A673 (cell line): ENCODE data around the gene GORASP1. TPM values are rescaled to one million over a fixed set of nuclear protein-coding genes. Genes with fewer than 3 reads are reported as not detected.

Source experiments
- BruUV-seq: library from RNA; stranded (reverse); fragments of 400-500 nt; replicated peaks from 2 replicates; lab custom pipeline; 2021; lab: Mats Ljungman, UMichigan
- CTCF ChIA-PET: fragments of 300-600 bp; sonication (Branson Sonifier 250); formaldehyde crosslinking; loops from one replicate; lab custom pipeline; 2022; ENCODE audit warnings: antibody characterized with exemption; lab: Charles Lee
- POLR2A ChIA-PET: fragments of 300-600 bp; sonication (Branson Sonifier 250); formaldehyde crosslinking; loops from one replicate; lab custom pipeline; 2022; ENCODE audit warnings: antibody characterized with exemption; ENCODE audit not compliant: low non-redundant PET; lab: Charles Lee
- DNase-seq: peaks from one replicate; pipeline ENCODE4 v3.0.0-alpha.2; 2015; ENCODE audit warnings: low spot score
- H3K27ac ChIP-seq: fragments of 200-600 bp; sonication (generic); 2 replicates; pipeline ENCODE4 v1.5.1; 2016; ENCODE audit warnings: mixed run types, low read depth, mild to moderate bottlenecking, mixed read lengths, antibody characterized with exemption, low read length; ENCODE audit not compliant: poor library complexity, severe bottlenecking
- H3K27me3 ChIP-seq: fragments of 200-600 bp; sonication (generic); replicated peaks from 2 replicates; pipeline ENCODE4 v1.6.1; 2017; ENCODE audit warnings: mixed run types, low read depth, mild to moderate bottlenecking, mixed read lengths, antibody characterized with exemption, low read length; ENCODE audit not compliant: insufficient read depth, poor library complexity
- H3K36me3 ChIP-seq: fragments of 200-600 bp; sonication (generic); 2 replicates; pipeline ENCODE4 v1.6.1; 2016; ENCODE audit warnings: mixed run types, mild to moderate bottlenecking, mixed read lengths, antibody characterized with exemption, low read length; ENCODE audit not compliant: insufficient read depth, poor library complexity, severe bottlenecking
- H3K4me1 ChIP-seq: fragments of 200-600 bp; sonication (generic); 2 replicates; pipeline ENCODE4 v1.6.1; 2017; ENCODE audit warnings: mixed run types, mild to moderate bottlenecking, mixed read lengths, antibody characterized with exemption, low read length; ENCODE audit not compliant: insufficient read depth, poor library complexity, severe bottlenecking
- H3K4me3 ChIP-seq: fragments of 200-600 bp; sonication (generic); 2 replicates; pipeline ENCODE4 v1.5.1; 2016; ENCODE audit warnings: low read depth, mixed run types, mild to moderate bottlenecking, mixed read lengths, low read length; ENCODE audit not compliant: poor library complexity, severe bottlenecking
- H3K9me3 ChIP-seq: fragments of 200-600 bp; sonication (generic); 2 replicates; pipeline ENCODE4 v1.6.1; 2016; ENCODE audit warnings: mixed run types, low read depth, mild to moderate bottlenecking, mixed read lengths, antibody characterized with exemption, low read length; ENCODE audit not compliant: poor library complexity, severe bottlenecking
- EZH2 ChIP-seq: fragments of 200-600 bp; sonication (generic); IDR thresholded peaks from 2 replicates; pipeline ENCODE4 v1.6.1; 2017; ENCODE audit warnings: borderline replicate concordance, low read depth, mild to moderate bottlenecking, mixed read lengths, antibody characterized with exemption, low read length; ENCODE audit not compliant: poor library complexity, severe bottlenecking
- intact Hi-C: fragments of 100-400 bp; cut with micrococcal nuclease; formaldehyde crosslinking; loops from one replicate; pipeline ENCODE4 v1.10.0; 2022; ENCODE audit not compliant: unreplicated experiment
- total RNA-seq: library from RNA; stranded (reverse); gene quantifications from 2 replicates; pipeline ENCODE4 v1.2.3, GENCODE V29; 2021
- TF ChIP-seq, protein P1 (sequence below): fragments of 300-800, 200-600 bp; sonication (generic); conservative IDR thresholded peaks from 2 replicates; pipeline ENCODE4 v1.5.1; 2017; ENCODE audit warnings: low read depth, mild to moderate bottlenecking, antibody characterized with exemption, low read length, moderate library complexity, mixed read lengths

The GORASP1 gene
- total RNA-seq, 1 experiment from 2014 or later = 24.3 TPM

DNA sequence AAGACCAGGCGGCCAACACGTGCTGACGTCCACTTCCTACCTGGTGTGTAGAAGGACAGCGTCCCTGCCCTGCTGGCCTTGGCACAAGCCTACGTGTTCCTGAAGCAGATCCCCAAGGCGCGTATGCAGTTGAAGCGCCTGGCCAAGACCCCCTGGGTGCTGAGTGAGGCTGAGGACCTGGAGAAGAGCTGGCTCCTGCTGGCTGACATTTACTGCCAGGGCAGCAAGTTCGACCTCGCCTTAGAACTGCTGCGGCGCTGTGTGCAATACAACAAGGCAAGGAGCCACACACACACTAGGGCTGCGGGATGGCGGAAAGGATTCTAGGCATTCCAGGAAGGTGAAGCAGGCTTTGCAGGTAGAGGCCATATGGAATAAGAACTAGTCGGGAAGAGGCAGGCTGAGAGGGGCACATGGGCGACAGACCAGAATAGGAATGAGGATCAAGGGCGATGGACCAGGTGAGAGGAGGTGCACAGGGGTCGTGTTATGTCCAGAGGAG lies 30.1 kb upstream of the GORASP1 start:
- H3K27me3 ChIP-seq = no peaks in the 10 kb centered on the region
- ChIA-PET CTCF (no interaction called here), POLR2A (no interaction called here)
- DNase-seq = no peak
- H3K4me1 ChIP-seq = no peaks in the 10 kb centered on the region
- H3K9me3 ChIP-seq = no peaks in the 10 kb centered on the region
- no peak overlapping the region for H3K27ac ChIP-seq
- TF ChIP-seq, protein P1, sequence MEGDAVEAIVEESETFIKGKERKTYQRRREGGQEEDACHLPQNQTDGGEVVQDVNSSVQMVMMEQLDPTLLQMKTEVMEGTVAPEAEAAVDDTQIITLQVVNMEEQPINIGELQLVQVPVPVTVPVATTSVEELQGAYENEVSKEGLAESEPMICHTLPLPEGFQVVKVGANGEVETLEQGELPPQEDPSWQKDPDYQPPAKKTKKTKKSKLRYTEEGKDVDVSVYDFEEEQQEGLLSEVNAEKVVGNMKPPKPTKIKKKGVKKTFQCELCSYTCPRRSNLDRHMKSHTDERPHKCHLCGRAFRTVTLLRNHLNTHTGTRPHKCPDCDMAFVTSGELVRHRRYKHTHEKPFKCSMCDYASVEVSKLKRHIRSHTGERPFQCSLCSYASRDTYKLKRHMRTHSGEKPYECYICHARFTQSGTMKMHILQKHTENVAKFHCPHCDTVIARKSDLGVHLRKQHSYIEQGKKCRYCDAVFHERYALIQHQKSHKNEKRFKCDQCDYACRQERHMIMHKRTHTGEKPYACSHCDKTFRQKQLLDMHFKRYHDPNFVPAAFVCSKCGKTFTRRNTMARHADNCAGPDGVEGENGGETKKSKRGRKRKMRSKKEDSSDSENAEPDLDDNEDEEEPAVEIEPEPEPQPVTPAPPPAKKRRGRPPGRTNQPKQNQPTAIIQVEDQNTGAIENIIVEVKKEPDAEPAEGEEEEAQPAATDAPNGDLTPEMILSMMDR = no peak
- no peak for TF ChIP-seq EZH2
- intact Hi-C loops = no loop called here
- peaks cover under 1% of the 10 kb centered on the region for H3K36me3 ChIP-seq
- H3K4me3 ChIP-seq = no peak overlapping the region
- no TSS peak for BruUV-seq

DNA sequence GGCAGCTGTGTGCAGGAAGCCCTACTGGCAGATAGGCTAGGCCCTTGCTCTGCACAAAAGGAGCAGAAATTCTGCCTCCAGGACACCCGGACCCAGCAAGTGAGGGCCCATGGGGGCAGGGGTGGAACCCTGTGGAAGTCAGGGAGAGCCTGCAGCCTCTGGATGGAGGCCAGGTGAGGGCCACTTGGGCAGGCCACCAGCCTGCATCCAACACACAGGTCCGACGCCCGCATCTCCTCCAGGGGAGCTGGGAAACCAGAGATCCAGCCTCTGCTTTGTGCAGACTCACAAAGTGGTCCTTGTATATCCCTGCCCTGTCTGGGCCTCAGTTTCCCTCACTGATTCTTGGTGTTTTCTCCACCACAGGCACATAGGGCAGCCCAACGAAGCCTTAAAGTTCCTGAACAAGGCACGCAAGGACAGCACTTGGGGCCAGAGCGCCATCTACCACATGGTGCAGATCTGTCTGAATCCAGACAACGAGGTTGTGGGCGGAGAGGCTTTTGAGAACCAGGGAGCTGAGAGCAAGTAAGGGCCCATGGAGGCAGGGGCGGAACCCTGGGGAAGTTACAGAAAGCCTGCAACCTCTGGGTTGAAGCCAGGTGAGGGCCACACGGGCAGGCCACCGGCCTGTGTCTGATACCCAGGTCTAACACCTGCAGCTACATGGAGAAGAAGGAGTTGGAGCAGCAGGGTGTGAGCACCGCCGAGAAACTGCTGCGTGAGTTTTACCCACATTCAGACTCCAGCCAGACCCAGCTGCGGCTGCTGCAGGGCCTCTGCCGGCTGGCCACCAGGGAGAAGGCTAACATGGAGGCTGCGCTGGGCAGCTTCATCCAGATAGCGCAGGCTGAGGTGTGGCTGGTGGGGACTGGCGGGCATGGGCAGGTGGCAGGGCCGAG lies 29.4 kb upstream of the GORASP1 start:
- no peaks in the 10 kb centered on the region for H3K4me1 ChIP-seq
- no peak overlapping the region for H3K27ac ChIP-seq
- TF ChIP-seq, protein P1 = no peak
- no peak for TF ChIP-seq EZH2
- no peaks in the 10 kb centered on the region for H3K9me3 ChIP-seq
- ChIA-PET CTCF (no interaction called here), POLR2A (no interaction called here)
- H3K36me3 ChIP-seq = no peaks in the 10 kb centered on the region
- intact Hi-C loops = no loop called here
- BruUV-seq = no TSS peak
- H3K4me3 ChIP-seq = no peak overlapping the region
- DNase-seq = no peak
- H3K27me3 ChIP-seq = no peaks in the 10 kb centered on the region

DNA sequence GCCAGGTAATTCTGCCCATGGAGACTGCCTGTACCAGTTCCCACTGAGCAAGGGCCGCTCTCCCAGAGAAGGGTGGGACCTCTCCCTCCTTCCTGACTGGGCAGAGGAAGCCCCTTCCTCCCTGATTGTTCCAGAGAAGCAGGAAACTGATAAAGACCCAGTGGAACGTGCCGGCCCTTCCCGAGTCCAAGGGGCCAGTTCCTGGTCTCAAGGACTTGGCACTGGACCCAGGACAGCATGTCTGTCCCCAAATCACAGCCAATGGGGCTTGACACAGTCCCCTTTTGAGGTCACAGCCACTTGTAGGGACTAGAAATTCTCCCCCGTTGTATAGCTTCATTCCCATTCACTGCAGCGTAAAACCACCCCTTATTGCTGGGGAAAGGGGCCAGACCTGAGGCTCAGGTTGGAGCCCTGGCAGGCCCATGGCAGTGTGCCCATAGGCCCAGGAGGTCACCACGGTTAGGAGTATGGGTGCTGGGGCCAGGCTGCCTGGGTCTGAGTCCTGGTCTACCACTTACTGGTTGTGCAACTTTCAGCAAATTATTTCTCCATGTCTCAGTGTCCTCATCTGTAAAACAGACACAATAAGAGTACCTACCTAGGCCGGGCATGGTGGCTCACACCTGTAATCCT lies 27.9 kb upstream of the GORASP1 start:
- no peak overlapping the region for H3K27ac ChIP-seq
- H3K4me3 ChIP-seq = no peak overlapping the region
- H3K9me3 ChIP-seq = no peaks in the 10 kb centered on the region
- POLR2A ChIA-PET = no interaction called here
- intact Hi-C loops = no loop called here
- no peak for TF ChIP-seq EZH2
- TF ChIP-seq, protein P1 = no peak
- no peaks in the 10 kb centered on the region for H3K27me3 ChIP-seq
- no peaks in the 10 kb centered on the region for H3K4me1 ChIP-seq
- H3K36me3 ChIP-seq = no peaks in the 10 kb centered on the region
- no TSS peak for BruUV-seq
- CTCF ChIA-PET = no interaction called here
- DNase-seq = no peak
